Progenitor cell of endocrine pancreas (in vitro differentiated cells): ENCODE data around the gene TRIM38. TPM values are rescaled to one million over a fixed set of nuclear protein-coding genes. Genes with fewer than 3 reads are reported as not detected.
"Not testable (repeated sequence)": the region's sequence is repeated elsewhere in the genome, so short reads cannot be mapped to it uniquely, and the experiment has no call there.

Experiments used
- DNase-seq: peaks from one replicate; pipeline ENCODE4 v3.0.0; 2021; ENCODE audit warnings: low spot score; ENCODE audit not compliant: unreplicated experiment
- H3K27ac Mint-ChIP-seq: 2 replicates; pipeline ENCODE4 v1.8.0; 2021; ENCODE audit warnings: mild to moderate bottlenecking, moderate library complexity, mixed read lengths
- H3K27me3 Mint-ChIP-seq: 2 replicates; pipeline ENCODE4 v1.8.0; 2021; ENCODE audit warnings: mixed read lengths
- H3K36me3 Mint-ChIP-seq: 2 replicates; pipeline ENCODE4 v1.8.0; 2022; ENCODE audit warnings: mixed read lengths; ENCODE audit not compliant: insufficient read depth
- H3K4me1 Mint-ChIP-seq: 2 replicates; pipeline ENCODE4 v1.8.0; 2021; ENCODE audit warnings: low read depth, mixed read lengths
- H3K4me3 Mint-ChIP-seq: 2 replicates; pipeline ENCODE4 v1.8.0; 2021; ENCODE audit warnings: low read depth, mild to moderate bottlenecking, moderate library complexity, mixed read lengths
- H3K9me3 Mint-ChIP-seq: 2 replicates; pipeline ENCODE4 v1.8.0; 2021; ENCODE audit warnings: low read depth, mixed read lengths
- total RNA-seq: library from RNA; stranded (reverse); gene quantifications from 2 replicates; pipeline ENCODE4 v1.2.1, GENCODE V29; 2021
- TF ChIP-seq, protein P1 (sequence below): fragments of 200-600 bp; sonication (generic); IDR thresholded peaks from one replicate; pipeline ENCODE4 v1.5.0; 2021; ENCODE audit warnings: antibody characterized with exemption, mild to moderate bottlenecking; ENCODE audit not compliant: unreplicated experiment

The TRIM38 gene
- total RNA-seq, 1 donor from 2014 or later: 5.9 TPM

DNA sequence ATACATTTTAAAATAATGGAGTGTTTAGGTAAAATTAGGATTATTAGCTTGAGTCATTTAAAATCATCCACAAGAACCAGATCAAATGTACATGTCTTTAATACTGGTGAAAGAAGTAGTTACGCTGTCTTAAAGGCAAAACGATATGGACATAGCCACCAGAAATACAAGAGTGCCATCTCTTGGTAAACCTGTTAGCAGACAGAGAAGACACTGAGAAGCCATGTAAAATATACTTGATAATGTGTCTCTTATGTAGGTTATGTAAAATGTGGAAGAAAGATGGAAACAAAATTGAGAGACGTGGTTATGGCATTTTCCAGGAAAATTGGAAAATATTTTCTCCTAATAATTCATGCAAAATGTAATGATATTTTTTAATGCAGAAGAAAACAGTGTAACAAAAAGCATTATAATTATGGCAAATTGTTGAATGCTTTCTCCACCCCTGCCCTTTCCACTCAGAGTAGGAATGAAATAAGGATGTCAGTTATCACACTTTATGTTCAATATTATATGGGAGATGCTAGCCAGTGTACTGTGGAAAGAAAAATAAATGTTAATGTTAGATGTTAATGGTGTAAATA is 19.9 kb upstream of the TRIM38 start:
- Mint-ChIP-seq H3K27me3 (peaks cover 4% of the 10 kb centered on the region), H3K36me3 (peaks cover 2% of the 10 kb centered on the region), H3K4me3 (no peak overlapping the region), H3K27ac (no peak overlapping the region), H3K4me1 (no peaks in the 10 kb centered on the region), H3K9me3 (peaks cover 8% of the 10 kb centered on the region)
- TF ChIP-seq, protein P1, sequence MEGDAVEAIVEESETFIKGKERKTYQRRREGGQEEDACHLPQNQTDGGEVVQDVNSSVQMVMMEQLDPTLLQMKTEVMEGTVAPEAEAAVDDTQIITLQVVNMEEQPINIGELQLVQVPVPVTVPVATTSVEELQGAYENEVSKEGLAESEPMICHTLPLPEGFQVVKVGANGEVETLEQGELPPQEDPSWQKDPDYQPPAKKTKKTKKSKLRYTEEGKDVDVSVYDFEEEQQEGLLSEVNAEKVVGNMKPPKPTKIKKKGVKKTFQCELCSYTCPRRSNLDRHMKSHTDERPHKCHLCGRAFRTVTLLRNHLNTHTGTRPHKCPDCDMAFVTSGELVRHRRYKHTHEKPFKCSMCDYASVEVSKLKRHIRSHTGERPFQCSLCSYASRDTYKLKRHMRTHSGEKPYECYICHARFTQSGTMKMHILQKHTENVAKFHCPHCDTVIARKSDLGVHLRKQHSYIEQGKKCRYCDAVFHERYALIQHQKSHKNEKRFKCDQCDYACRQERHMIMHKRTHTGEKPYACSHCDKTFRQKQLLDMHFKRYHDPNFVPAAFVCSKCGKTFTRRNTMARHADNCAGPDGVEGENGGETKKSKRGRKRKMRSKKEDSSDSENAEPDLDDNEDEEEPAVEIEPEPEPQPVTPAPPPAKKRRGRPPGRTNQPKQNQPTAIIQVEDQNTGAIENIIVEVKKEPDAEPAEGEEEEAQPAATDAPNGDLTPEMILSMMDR: peak; percentile 58
- no peak for DNase-seq

DNA sequence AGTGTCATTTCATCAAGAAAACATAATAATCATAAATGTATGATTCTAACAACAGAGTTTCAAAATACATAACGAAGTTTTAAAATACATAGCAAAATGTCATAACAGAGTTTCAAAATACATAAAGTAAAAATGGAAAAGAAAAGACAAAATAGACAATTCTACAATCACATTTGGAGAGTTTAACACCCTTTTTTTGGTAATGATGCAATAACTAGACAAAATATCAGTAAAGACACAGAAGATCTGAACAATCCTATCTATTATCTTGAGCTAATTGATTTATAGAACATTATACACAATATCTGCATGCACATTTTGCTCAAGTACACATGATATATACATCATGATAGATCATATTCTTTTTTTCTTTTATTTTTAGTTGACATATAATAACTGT is 18.7 kb upstream of the TRIM38 start:
- H3K36me3 Mint-ChIP-seq: peaks cover 2% of the 10 kb centered on the region
- TF ChIP-seq, protein P1: no peak
- peaks cover 4% of the 10 kb centered on the region for H3K27me3 Mint-ChIP-seq
- peaks cover 8% of the 10 kb centered on the region for H3K9me3 Mint-ChIP-seq
- no peaks in the 10 kb centered on the region for H3K4me1 Mint-ChIP-seq
- no peak for DNase-seq
- H3K4me3 Mint-ChIP-seq: no peak overlapping the region
- no peak overlapping the region for H3K27ac Mint-ChIP-seq

DNA sequence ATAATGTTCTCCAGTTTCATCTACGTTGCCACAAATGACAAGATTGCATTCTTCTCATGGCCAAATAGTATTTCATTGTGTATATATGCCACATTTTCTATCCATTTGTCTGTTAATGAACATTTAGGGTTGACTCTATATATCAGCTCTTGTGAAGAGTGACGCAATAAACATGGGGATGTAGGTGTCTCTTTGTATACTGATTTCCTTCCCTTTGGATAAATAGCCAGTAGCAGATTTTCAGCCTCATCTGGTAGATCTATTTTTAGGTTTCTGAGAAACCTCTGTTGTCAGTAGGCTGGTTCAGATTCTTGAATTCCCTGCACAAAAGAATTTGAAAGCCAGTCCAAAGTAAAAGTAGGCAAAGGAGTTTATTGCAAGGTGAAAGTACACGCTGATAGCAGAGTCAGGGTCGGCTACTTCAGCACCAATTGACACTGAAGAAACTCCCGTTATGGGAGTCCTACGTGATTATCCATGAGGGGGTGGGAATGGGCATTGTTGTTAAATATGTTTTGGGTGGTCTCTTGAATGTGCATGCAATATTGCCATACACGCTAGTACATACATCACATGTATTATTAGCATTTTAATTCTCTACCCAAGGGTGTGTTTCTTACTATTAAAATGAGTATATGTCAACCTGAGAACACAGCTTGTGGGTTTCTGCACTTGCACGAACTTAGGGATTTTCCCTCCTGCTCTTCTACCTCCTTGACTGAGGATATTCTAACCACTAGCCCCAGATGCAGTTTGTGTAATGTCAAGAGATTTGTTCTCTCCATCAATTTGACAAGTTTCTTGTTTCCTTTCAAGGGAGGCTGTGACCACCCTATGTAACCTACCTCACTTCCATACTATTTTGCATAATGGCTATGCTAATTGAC is 17.7 kb upstream of the TRIM38 start:
- H3K27me3 Mint-ChIP-seq: peaks cover 4% of the 10 kb centered on the region
- no peak overlapping the region for H3K4me3 Mint-ChIP-seq
- DNase-seq: no peak
- peaks cover 8% of the 10 kb centered on the region for H3K9me3 Mint-ChIP-seq
- no peak overlapping the region for H3K27ac Mint-ChIP-seq
- no peaks in the 10 kb centered on the region for H3K4me1 Mint-ChIP-seq
- TF ChIP-seq, protein P1: no peak
- H3K36me3 Mint-ChIP-seq: peaks cover 2% of the 10 kb centered on the region

DNA sequence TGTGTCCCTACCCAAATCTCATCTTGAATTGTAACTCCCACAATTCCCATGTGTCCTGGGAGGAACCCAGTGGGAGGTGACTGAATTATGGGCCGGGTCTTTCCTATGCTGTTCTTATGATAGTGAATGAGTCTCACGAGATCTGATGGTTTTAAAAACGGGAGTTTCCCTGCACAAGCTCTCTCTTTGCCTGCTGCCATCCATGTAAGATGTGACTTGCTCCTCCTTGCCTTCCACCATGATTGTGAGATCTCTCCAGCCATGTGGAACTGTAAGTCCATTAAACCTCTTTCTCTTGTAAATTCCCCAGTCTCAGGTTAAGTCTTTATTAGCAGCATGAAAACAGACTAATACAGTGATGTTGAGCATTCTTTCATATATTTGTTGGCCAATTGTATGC is 16.9 kb upstream of the TRIM38 start:
- H3K36me3 Mint-ChIP-seq, H3K27me3 Mint-ChIP-seq, H3K27ac Mint-ChIP-seq, DNase-seq, H3K4me1 Mint-ChIP-seq, H3K4me3 Mint-ChIP-seq: not testable (repeated sequence)
- peaks cover 12% of the 10 kb centered on the region for H3K9me3 Mint-ChIP-seq

DNA sequence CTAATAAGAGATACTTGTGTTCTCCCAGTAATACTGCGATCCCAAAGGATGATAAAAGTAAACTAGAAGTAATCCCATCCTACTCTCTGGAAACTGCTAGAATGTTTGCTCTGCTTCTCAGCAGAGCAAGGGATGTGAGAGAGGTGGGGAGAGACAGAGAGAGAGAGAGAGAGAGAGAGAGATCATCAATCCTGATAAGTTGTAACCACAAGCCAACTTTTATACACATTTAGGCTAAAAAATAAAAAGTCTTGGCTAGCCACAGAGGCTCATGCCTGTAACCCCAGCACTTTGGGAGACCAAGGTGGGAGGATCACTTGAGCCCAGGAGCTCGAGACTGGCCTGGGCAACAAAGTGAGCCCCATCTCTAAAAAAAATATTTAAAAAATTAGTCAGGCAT is 16.0 kb upstream of the TRIM38 start:
- Mint-ChIP-seq H3K27ac (no peak overlapping the region), H3K36me3 (peaks cover 3% of the 10 kb centered on the region), H3K27me3 (no peaks in the 10 kb centered on the region), H3K9me3 (peaks cover 12% of the 10 kb centered on the region), H3K4me1 (no peaks in the 10 kb centered on the region), H3K4me3 (no peak overlapping the region)
- TF ChIP-seq, protein P1: no peak
- no peak for DNase-seq

DNA sequence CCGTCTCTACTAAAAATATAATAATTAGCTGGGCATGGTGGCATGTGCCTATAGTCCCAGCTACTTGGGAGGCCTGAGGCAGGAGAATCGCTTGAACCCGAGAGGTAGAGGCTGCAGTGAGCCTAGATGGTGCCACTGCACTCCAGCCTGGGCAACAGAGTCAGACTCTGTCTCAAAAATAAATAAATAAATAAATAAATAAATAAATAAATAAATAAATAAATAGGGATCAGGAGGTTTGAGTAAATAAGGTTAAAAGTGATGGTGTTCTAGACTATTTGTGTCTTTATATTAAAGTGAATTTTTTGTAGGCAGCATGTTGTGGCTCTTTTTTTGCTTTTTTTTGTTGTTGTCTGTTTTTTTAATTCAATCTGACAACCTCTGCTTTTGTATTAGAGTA is 15.1 kb upstream of the TRIM38 start:
- not testable (repeated sequence) for H3K27ac Mint-ChIP-seq, H3K4me3 Mint-ChIP-seq, H3K36me3 Mint-ChIP-seq, H3K27me3 Mint-ChIP-seq, DNase-seq, H3K4me1 Mint-ChIP-seq
- H3K9me3 Mint-ChIP-seq: peaks cover 12% of the 10 kb centered on the region
